ENCODE results near the gene PTPRM. TPM values are rescaled to one million over a fixed set of nuclear protein-coding genes. Genes with fewer than 3 reads are reported as not detected.

Gene PTPRM
- total and polyA plus RNA-seq, 12 donors = 31.7 to 116 (median 61.2) TPM

- TF ChIP-seq POLR2A (IDR thresholded peaks at IDR 0.05) = no peak
- no peak for TF ChIP-seq CTCF (IDR thresholded peaks at IDR 0.05)
- WGBS, 4 donors = 37 to 53% (median 43%) methylated on average over 7 of the region's 7 CpGs
- intact Hi-C loops (cut with DNase I) = no loop called here
Measured at GRCh38 chr18:7778181-7778580, 211.1 kb downstream of the PTPRM start.

GRCh38 chr18:7779211-7779610, 212.1 kb downstream of the PTPRM start:
- H3K27ac ChIP-seq = no peak overlapping the region
- H3K27me3 ChIP-seq = no peaks in the 10 kb centered on the region
- TF ChIP-seq POLR2A (IDR thresholded peaks at IDR 0.05) (no peak), CTCF (IDR thresholded peaks at IDR 0.05) (no peak)
- WGBS, 4 donors = 71 to 85% (median 76%) methylated on average over 3 of the region's 3 CpGs
- H3K36me3 ChIP-seq (replicated peaks in 1 of 2) = no peaks in the 10 kb centered on the region
- intact Hi-C loops (cut with DNase I) = no loop called here
- H3K9me3 ChIP-seq (replicated peaks in 1 of 3) = no peaks in the 10 kb centered on the region
- peaks cover 8 to 10% of the 10 kb centered on the region in 2 donors for H3K4me1 ChIP-seq (replicated peaks in 1 of 2)
- no peak overlapping the region for H3K4me3 ChIP-seq
- DNase-seq = no peak

More at GRCh38 chr18:7778181-7778580, 211.1 kb downstream of the PTPRM start:
- Histone ChIP-seq H3K27ac (no peak overlapping the region), H3K27me3 (no peaks in the 10 kb centered on the region), H3K4me1 (replicated peaks in 1 of 2) (peaks cover 8 to 10% of the 10 kb centered on the region in 2 donors), H3K9me3 (replicated peaks in 1 of 3) (no peaks in the 10 kb centered on the region), H3K36me3 (replicated peaks in 1 of 2) (no peaks in the 10 kb centered on the region), H3K4me3 (no peak overlapping the region)
- peak in 4 of 7 donors; percentile 20 to 44 (median 36) for DNase-seq

GRCh38 chr18:7784171-7784570, 217.1 kb downstream of the PTPRM start:
- intact Hi-C loops (cut with DNase I) = no loop called here
- no peak overlapping the region for H3K27ac ChIP-seq
- H3K27me3 ChIP-seq = no peaks in the 10 kb centered on the region
- DNase-seq = no peak
- WGBS, 4 donors = 91 to 95% (median 94%) methylated on average over 4 of the region's 4 CpGs
- no peaks in the 10 kb centered on the region for H3K36me3 ChIP-seq (replicated peaks in 1 of 2)
- H3K9me3 ChIP-seq (replicated peaks in 1 of 3) = no peaks in the 10 kb centered on the region
- H3K4me1 ChIP-seq (replicated peaks in 1 of 2) = no peaks in the 10 kb centered on the region
- TF ChIP-seq POLR2A (IDR thresholded peaks at IDR 0.05) (no peak), CTCF (IDR thresholded peaks at IDR 0.05) (no peak)
- no peak overlapping the region for H3K4me3 ChIP-seq

GRCh38 chr18:7786569-7786968, 219.5 kb downstream of the PTPRM start:
- H3K36me3 ChIP-seq (replicated peaks in 1 of 2) = no peaks in the 10 kb centered on the region
- no peak overlapping the region for H3K4me3 ChIP-seq
- no peaks in the 10 kb centered on the region for H3K27me3 ChIP-seq
- TF ChIP-seq POLR2A (IDR thresholded peaks at IDR 0.05) = no peak
- no peak for TF ChIP-seq CTCF (IDR thresholded peaks at IDR 0.05)
- DNase-seq = no peak
- WGBS, 4 donors = 85 to 97% (median 89%) methylated on average over 1 of the region's 1 CpG
- peaks cover 0 to 5% of the 10 kb centered on the region in 2 donors for H3K4me1 ChIP-seq (replicated peaks in 1 of 2)
- H3K27ac ChIP-seq = no peak overlapping the region
- intact Hi-C loops (cut with DNase I) = no loop called here
- no peaks in the 10 kb centered on the region for H3K9me3 ChIP-seq (replicated peaks in 1 of 3)
